Measurements from ENCODE around the gene AVPI1.
A peak's percentile ranks its signal among the peaks of the same experiment; 100 is the strongest.

Gene AVPI1

DNA sequence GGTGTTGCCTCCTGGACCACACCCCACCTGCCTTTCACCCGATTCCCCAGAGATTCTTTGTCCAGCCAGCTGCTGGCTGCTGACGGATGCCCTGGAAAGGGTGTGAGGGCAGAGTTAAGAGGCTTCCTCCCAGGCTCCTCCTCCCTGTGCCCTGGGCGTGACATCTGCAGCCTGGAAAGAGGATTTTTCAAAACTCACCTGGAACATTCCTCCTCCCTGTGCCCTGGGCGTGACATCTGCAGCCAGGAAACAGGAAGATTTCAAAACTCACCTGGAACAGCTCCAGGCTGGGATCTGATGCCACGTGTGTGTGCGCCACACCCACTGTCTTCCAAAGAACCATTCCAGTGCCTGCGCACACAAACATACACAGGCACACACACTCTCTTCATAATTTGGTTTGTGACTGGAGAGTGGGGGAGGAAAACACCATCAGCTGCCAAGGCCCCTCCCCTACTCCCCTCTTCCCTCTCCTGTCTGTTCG lies 31.7 kb upstream of the AVPI1 start:
- peak overlapping the region; percentile 4 for H3K4me3 ChIP-seq
- peak overlapping the region; percentile 93 to 96 for H3K27ac ChIP-seq
- DNase-seq (ENCODE audit: low spot score), result no peak
- TF ChIP-seq, protein P1, sequence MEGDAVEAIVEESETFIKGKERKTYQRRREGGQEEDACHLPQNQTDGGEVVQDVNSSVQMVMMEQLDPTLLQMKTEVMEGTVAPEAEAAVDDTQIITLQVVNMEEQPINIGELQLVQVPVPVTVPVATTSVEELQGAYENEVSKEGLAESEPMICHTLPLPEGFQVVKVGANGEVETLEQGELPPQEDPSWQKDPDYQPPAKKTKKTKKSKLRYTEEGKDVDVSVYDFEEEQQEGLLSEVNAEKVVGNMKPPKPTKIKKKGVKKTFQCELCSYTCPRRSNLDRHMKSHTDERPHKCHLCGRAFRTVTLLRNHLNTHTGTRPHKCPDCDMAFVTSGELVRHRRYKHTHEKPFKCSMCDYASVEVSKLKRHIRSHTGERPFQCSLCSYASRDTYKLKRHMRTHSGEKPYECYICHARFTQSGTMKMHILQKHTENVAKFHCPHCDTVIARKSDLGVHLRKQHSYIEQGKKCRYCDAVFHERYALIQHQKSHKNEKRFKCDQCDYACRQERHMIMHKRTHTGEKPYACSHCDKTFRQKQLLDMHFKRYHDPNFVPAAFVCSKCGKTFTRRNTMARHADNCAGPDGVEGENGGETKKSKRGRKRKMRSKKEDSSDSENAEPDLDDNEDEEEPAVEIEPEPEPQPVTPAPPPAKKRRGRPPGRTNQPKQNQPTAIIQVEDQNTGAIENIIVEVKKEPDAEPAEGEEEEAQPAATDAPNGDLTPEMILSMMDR (IDR thresholded peaks at IDR 0.05), result no peak

DNA sequence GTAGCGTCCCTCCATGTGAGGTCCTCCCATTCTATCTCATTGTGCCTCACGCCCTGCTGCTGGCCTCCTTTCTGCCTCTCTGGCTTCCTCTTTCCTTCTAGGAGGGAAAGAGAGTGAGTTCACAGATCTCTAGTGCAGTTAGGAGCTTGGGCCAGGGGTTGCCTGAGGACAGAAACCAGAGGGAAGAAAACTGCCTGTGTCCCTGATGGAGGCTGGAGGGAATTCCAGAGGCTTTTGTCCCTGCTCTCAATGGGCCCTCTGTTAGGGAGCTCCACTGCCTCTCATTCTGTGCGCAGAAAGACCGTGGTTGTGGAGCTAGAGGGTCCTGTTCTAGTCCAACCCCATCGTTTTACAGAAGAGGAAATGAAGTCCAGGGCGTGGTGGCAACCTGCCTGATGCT lies 31.1 kb upstream of the AVPI1 start:
- TF ChIP-seq, protein P1 (IDR thresholded peaks at IDR 0.05), result no peak
- Histone ChIP-seq H3K27ac (peak overlapping the region; percentile 93 to 96), H3K4me3 (peak overlapping the region; percentile 4)
- no peak for DNase-seq (ENCODE audit: low spot score)

DNA sequence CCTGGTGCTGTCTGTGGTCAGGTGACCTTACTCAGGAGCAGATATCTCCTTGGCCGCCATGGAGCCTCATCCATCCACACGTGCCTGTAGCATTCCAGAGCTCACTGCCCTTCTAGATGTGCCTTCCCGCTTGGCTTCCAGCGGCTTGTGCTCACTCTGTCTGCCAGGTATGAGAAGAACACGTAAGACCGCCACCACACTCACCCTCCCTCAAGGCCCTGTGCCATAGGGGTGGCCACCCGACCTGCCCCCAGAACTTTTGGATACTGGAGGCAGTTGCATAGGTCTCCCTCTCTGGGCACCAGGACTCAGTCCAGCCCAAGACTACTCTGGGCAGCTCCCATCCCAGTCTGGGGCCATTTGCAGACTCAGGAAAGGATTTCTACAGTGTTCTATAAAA lies 30.6 kb upstream of the AVPI1 start:
- DNase-seq (ENCODE audit: low spot score), result no peak
- TF ChIP-seq, protein P1 (IDR thresholded peaks at IDR 0.05), result no peak
- no peak overlapping the region for H3K4me3 ChIP-seq
- H3K27ac ChIP-seq, result peak overlapping the region; percentile 93 to 96

DNA sequence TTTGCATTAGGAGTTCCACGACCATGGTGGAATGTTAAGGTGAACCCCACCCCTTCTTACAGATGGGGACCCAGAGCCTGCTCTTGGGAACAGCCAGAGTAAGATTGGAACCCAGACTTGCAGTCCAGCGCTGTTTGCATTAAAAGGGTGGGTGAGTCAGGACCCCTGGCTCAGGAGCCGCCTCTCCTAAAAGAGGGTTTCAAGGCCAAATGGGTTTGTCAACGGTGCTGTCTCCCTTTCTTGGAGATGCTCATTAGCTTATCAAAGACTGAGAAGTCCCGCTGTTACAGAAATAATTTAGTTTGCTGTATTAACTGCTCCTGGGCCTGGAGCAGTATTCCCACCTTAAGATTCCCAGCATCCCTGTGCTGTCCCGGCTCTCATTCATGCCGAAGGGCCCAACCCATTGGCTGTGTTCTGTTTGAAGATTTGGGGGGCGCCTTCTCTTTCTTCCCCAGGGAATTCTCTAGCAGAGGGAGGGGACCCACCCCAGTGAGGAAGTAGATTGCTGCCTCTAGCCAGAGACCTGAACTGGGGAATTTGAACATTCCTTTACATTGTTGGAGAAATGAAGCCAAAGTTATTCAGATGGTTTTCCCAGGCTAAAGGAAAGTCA lies 28.3 kb upstream of the AVPI1 start:
- no peak for DNase-seq (ENCODE audit: low spot score)
- H3K27ac ChIP-seq, result peak overlapping the region; percentile 93 to 96
- H3K4me3 ChIP-seq, result peak overlapping the region; percentile 81
- TF ChIP-seq, protein P1 (IDR thresholded peaks at IDR 0.05), result no peak

DNA sequence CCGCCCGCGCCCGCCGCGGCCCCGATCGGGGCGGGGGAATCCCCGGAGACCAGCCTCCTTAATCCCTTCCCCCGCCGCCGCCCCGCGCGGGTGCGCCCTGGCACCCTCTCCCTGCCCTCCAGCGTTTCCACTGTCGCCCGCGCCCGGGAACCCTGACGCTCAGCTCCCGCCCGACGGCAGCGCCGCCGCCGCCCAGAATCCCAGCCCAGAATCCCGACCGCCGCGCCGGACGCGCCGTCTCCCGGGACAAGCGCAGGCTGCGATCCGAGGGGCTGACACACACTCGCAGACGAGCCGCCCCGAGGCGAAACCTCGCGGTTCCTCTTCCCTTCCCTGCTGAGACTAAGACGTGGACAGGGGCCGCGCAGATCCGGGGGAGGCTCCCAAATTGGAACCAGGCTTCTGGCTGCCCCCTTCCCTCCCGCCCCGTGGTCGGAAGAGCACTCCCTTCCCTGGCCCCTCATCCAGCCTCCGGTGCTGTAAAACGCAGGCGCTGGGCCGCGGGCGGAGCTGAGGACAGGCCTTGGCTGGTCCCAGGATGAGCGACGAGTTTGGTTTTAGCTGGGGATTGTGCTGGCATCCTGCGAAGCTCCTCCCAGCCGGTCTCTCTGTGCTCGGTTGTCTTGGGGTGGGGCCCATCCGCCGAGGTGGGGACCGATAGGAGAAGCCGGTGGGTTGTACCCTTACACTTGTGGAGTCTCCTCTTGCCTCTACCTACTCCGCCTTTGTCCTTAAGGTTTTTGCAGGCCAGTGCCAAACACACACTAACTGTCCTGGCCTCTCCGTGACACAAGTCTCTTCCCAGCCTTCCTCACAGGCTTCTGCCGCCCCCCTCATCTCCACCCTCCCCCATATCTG lies 27.6 kb upstream of the AVPI1 start:
- TF ChIP-seq, protein P1 (IDR thresholded peaks at IDR 0.05), result no peak
- peak; percentile 92 for DNase-seq (ENCODE audit: low spot score)

DNA sequence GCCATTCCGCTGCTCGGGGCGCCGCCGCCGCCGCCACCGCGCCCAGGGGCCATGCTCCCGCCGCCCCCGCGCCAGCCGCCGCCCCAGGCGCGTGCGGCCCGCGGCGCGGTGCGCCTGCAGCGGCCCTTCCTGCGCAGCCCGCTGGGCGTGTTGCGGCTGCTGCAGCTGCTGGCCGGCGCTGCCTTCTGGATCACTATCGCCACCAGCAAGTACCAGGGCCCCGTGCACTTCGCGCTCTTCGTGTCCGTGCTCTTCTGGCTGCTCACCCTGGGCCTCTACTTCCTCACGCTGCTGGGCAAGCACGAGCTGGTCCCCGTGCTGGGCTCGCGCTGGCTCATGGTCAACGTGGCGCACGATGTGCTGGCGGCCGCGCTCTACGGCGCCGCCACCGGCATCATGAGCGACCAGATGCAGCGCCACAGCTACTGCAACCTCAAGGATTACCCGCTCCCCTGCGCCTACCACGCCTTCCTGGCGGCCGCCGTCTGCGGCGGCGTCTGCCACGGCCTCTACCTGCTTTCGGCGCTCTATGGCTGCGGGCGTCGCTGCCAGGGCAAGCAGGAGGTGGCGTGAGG lies 26.9 kb upstream of the AVPI1 start:
- peak overlapping the region; percentile 81 for H3K4me3 ChIP-seq
- H3K27ac ChIP-seq, result peak overlapping the region; percentile 93 to 96
- TF ChIP-seq, protein P1 (IDR thresholded peaks at IDR 0.05), result no peak
- peak; percentile 83 for DNase-seq (ENCODE audit: low spot score)

More for the DNA sequence above, 27.6 kb upstream of the AVPI1 start:
- Histone ChIP-seq H3K4me3 (peak overlapping the region; percentile 81), H3K27ac (peak overlapping the region; percentile 93 to 96)
